Measurements from ENCODE around the gene MTARC2.

The MTARC2 gene

GRCh38 chr1:220772846-220773245 is 24.7 kb downstream of the MTARC2 start:
- no peaks in the 10 kb centered on the region for H4K20me1 ChIP-seq (ENCODE audit: insufficient read depth, low read length)
- H3K9ac ChIP-seq (ENCODE audit: low read length) = no peak overlapping the region
- peaks cover 5% of the 10 kb centered on the region for H3K4me1 ChIP-seq (ENCODE audit: insufficient read depth, low read length, severe bottlenecking)
- H3F3A ChIP-seq (ENCODE audit: insufficient read depth, low read length) = no peaks in the 10 kb centered on the region
- no peak overlapping the region for H3K4me2 ChIP-seq (ENCODE audit: low read length)
- H3K9me3 ChIP-seq (ENCODE audit: low read length) = no peaks in the 10 kb centered on the region
- no peaks in the 10 kb centered on the region for H3K9me2 ChIP-seq (ENCODE audit: low read depth, low read length)
- H3K27me3 ChIP-seq (ENCODE audit: insufficient read depth, low read length) = no peaks in the 10 kb centered on the region
- H2AFZ ChIP-seq (ENCODE audit: low read length) = no peak overlapping the region
- no peak overlapping the region for H3K4me3 ChIP-seq (ENCODE audit: low read depth, low read length, poor library complexity, severe bottlenecking)
- TF ChIP-seq CTCF (IDR thresholded peaks at IDR 0.05; ENCODE audit: low read length) = no peak
- TF ChIP-seq EZH2 (IDR thresholded peaks at IDR 0.05; ENCODE audit: borderline replicate concordance, low read length) = no peak
- H3K27ac ChIP-seq (ENCODE audit: low read depth, low read length, poor library complexity, severe bottlenecking) = no peak overlapping the region
- H3K36me3 ChIP-seq (ENCODE audit: insufficient read depth, low read length) = no peaks in the 10 kb centered on the region
- no peaks in the 10 kb centered on the region for H3K79me2 ChIP-seq (ENCODE audit: insufficient read depth, low read length)

- TF ChIP-seq EZH2 (IDR thresholded peaks at IDR 0.05; ENCODE audit: borderline replicate concordance, low read length) = no peak
- peak; percentile 84 for TF ChIP-seq CTCF (IDR thresholded peaks at IDR 0.05; ENCODE audit: low read length)
- no peak overlapping the region for H3K27ac ChIP-seq (ENCODE audit: low read depth, low read length, poor library complexity, severe bottlenecking)
- no peaks in the 10 kb centered on the region for H3K79me2 ChIP-seq (ENCODE audit: insufficient read depth, low read length)
- H3K9me2 ChIP-seq (ENCODE audit: low read depth, low read length) = no peaks in the 10 kb centered on the region
- H3K27me3 ChIP-seq (ENCODE audit: insufficient read depth, low read length) = no peaks in the 10 kb centered on the region
- H2AFZ ChIP-seq (ENCODE audit: low read length) = no peak overlapping the region
- no peaks in the 10 kb centered on the region for H4K20me1 ChIP-seq (ENCODE audit: insufficient read depth, low read length)
- no peak overlapping the region for H3K4me3 ChIP-seq (ENCODE audit: low read depth, low read length, poor library complexity, severe bottlenecking)
- H3K4me2 ChIP-seq (ENCODE audit: low read length) = no peak overlapping the region
- no peaks in the 10 kb centered on the region for H3F3A ChIP-seq (ENCODE audit: insufficient read depth, low read length)
- H3K9ac ChIP-seq (ENCODE audit: low read length) = no peak overlapping the region
- no peaks in the 10 kb centered on the region for H3K36me3 ChIP-seq (ENCODE audit: insufficient read depth, low read length)
- no peaks in the 10 kb centered on the region for H3K9me3 ChIP-seq (ENCODE audit: low read length)
- H3K4me1 ChIP-seq (ENCODE audit: insufficient read depth, low read length, severe bottlenecking) = peaks cover 3% of the 10 kb centered on the region
These were observed 27.2 kb downstream of the MTARC2 start for GRCh38 chr1:220775240-220775853.

GRCh38 chr1:220776254-220776653 is 28.1 kb downstream of the MTARC2 start:
- TF ChIP-seq CTCF (IDR thresholded peaks at IDR 0.05; ENCODE audit: low read length) (no peak), EZH2 (IDR thresholded peaks at IDR 0.05; ENCODE audit: borderline replicate concordance, low read length) (no peak)
- Histone ChIP-seq H4K20me1 (ENCODE audit: insufficient read depth, low read length) (no peaks in the 10 kb centered on the region), H3K4me1 (ENCODE audit: insufficient read depth, low read length, severe bottlenecking) (no peaks in the 10 kb centered on the region), H3K36me3 (ENCODE audit: insufficient read depth, low read length) (no peaks in the 10 kb centered on the region), H3K79me2 (ENCODE audit: insufficient read depth, low read length) (no peaks in the 10 kb centered on the region), H3K27me3 (ENCODE audit: insufficient read depth, low read length) (no peaks in the 10 kb centered on the region), H3K9me2 (ENCODE audit: low read depth, low read length) (no peaks in the 10 kb centered on the region), H2AFZ (ENCODE audit: low read length) (no peak overlapping the region), H3K9ac (ENCODE audit: low read length) (no peak overlapping the region), H3K27ac (ENCODE audit: low read depth, low read length, poor library complexity, severe bottlenecking) (no peak overlapping the region), H3K4me2 (ENCODE audit: low read length) (no peak overlapping the region), H3K4me3 (ENCODE audit: low read depth, low read length, poor library complexity, severe bottlenecking) (no peak overlapping the region), H3F3A (ENCODE audit: insufficient read depth, low read length) (no peaks in the 10 kb centered on the region), H3K9me3 (ENCODE audit: low read length) (no peaks in the 10 kb centered on the region)
